Adipocyte (in vitro differentiated cells): ENCODE measurements around the gene DGKZ.
A peak's percentile ranks its signal among the peaks of the same experiment; 100 is the strongest.
"Not testable (repeated sequence)": the region's sequence is repeated elsewhere in the genome, so short reads cannot be mapped to it uniquely, and the experiment has no call there.

Experiments
- DNase-seq: peaks from one replicate; pipeline ENCODE4 v3.0.0-alpha.2; 2015; ENCODE audit warnings: low read depth
- H3K27me3 ChIP-seq: replicated peaks from 2 replicates; pipeline ENCODE4 v1.7.0; 2013; ENCODE audit warnings: mild to moderate bottlenecking, low read length, moderate library complexity; ENCODE audit not compliant: control insufficient read depth, insufficient read depth
- H3K36me3 ChIP-seq: 2 replicates; pipeline ENCODE4 v1.7.0; 2013; ENCODE audit warnings: low read length, mild to moderate bottlenecking, moderate library complexity; ENCODE audit not compliant: control insufficient read depth, insufficient read depth, severe bottlenecking
- H3K4me1 ChIP-seq: 2 replicates; pipeline ENCODE4 v1.7.0; 2013; ENCODE audit warnings: mild to moderate bottlenecking, low read length, moderate library complexity; ENCODE audit not compliant: control insufficient read depth, insufficient read depth
- H3K4me3 ChIP-seq: 2 replicates; pipeline ENCODE4 v1.7.0; 2013; ENCODE audit warnings: mild to moderate bottlenecking, low read length, moderate library complexity
- H3K9ac ChIP-seq: 2 replicates; pipeline ENCODE4 v1.7.0; 2013; ENCODE audit warnings: mild to moderate bottlenecking, low read length, moderate library complexity
- H3K9me3 ChIP-seq: 2 replicates; pipeline ENCODE4 v1.7.0; 2013; ENCODE audit warnings: mild to moderate bottlenecking, low read length, moderate library complexity; ENCODE audit not compliant: control insufficient read depth

Gene DGKZ, protein sequence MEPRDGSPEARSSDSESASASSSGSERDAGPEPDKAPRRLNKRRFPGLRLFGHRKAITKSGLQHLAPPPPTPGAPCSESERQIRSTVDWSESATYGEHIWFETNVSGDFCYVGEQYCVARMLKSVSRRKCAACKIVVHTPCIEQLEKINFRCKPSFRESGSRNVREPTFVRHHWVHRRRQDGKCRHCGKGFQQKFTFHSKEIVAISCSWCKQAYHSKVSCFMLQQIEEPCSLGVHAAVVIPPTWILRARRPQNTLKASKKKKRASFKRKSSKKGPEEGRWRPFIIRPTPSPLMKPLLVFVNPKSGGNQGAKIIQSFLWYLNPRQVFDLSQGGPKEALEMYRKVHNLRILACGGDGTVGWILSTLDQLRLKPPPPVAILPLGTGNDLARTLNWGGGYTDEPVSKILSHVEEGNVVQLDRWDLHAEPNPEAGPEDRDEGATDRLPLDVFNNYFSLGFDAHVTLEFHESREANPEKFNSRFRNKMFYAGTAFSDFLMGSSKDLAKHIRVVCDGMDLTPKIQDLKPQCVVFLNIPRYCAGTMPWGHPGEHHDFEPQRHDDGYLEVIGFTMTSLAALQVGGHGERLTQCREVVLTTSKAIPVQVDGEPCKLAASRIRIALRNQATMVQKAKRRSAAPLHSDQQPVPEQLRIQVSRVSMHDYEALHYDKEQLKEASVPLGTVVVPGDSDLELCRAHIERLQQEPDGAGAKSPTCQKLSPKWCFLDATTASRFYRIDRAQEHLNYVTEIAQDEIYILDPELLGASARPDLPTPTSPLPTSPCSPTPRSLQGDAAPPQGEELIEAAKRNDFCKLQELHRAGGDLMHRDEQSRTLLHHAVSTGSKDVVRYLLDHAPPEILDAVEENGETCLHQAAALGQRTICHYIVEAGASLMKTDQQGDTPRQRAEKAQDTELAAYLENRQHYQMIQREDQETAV

DNA sequence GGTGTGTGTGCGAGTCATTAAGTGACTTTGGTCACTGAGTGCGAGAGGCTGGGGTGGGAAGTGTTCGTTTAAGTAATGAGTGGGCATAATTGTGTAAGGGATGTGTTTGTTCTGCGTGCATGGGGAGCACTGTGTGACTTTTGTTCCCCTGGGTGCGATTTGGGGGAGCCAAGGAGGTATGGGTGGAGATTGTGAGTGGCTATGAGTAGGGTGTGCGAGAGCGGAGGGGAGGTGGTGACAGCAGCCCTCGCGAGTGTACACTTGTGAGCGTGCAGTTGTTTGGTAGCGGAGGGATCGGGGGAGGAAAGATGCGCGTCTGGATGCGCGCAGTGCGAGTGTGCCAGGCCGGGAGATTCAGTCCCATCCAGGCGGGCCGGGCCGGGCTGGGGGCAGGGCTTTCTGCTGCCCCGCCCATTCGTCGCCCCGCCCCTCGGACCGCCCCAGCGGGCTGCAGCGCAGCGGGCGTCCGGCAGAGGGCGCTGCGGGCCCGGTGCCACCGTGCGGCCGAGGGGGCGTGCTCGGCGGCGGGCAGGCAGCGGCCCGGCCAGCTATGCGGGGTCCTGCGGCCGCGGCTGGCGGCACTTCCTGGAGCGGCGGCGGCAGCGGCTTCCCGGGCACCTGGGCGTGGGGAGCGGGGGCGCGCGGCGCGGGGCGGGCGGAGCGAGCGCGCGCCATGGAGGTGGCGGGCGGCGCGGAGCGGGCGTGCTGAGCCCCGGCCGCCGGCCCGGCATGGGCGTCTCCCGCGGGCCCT is at the start of gene DGKZ:
TSS of gene DGKZ (plus strand) at position 578 of the 751 bp plus-strand sequence. CDS start 197 bp downstream, outside the sequence.
- no peaks in the 10 kb centered on the region for H3K27me3 ChIP-seq
- DNase-seq: peak; percentile 88
- H3K9ac ChIP-seq: peak within 1 kb of the TSS; percentile 92
- no peaks in the 10 kb centered on the region for H3K9me3 ChIP-seq
- no peaks in the 10 kb centered on the region for H3K36me3 ChIP-seq
- peak within 1 kb of the TSS; percentile 94 for H3K4me3 ChIP-seq
- H3K4me1 ChIP-seq: peaks cover 35% of the 10 kb centered on the region

DNA sequence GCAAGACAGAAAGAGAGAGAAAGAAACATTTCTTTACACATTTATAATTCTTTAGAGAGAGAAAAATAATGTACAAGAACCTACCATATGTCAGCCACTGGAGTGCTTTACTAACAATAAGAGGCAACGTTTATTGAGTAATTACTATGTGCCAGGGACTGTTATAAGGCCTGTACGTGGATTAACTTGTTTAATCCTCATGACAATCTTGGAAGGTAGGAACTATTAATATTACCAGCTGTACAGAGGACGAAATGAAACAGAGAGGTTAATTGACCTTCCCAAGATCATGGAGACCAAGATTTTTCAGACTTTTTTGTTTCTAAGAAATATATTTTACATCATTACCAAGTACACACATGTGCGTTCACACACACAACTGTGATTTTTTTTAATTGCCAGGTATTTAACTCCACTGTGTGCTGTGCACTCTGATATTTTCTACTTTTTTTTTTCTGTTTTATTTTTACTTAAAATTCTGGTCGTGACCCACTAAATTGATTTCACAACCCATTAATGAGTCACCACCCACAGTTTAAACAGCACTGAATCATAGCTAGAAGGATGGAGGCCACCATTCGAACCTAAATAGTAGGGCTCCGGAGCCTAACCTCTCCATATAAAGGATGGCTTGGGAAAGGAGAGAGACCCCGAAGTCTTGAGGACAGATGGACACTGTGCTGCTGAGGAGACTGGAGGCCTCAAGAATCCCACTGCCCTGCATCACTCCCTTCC is 48.4 kb upstream of the DGKZ start:
- H3K9ac ChIP-seq: peak overlapping the region; percentile 38
- DNase-seq: peak; percentile 91
- H3K9me3 ChIP-seq: no peaks in the 10 kb centered on the region
- H3K4me3 ChIP-seq: peak overlapping the region; percentile 58
- peaks cover 51% of the 10 kb centered on the region for H3K4me1 ChIP-seq
- peaks cover 19% of the 10 kb centered on the region for H3K36me3 ChIP-seq
- H3K27me3 ChIP-seq: no peaks in the 10 kb centered on the region

GRCh38 chr11:46299451-46299961 is 47.8 kb upstream of the DGKZ start:
- H3K27me3 ChIP-seq: no peaks in the 10 kb centered on the region
- peak overlapping the region; percentile 38 for H3K9ac ChIP-seq
- no peaks in the 10 kb centered on the region for H3K9me3 ChIP-seq
- peaks cover 45% of the 10 kb centered on the region for H3K4me1 ChIP-seq
- no peak for DNase-seq
- peak overlapping the region; percentile 58 for H3K4me3 ChIP-seq
- H3K36me3 ChIP-seq: peaks cover 19% of the 10 kb centered on the region

DNA sequence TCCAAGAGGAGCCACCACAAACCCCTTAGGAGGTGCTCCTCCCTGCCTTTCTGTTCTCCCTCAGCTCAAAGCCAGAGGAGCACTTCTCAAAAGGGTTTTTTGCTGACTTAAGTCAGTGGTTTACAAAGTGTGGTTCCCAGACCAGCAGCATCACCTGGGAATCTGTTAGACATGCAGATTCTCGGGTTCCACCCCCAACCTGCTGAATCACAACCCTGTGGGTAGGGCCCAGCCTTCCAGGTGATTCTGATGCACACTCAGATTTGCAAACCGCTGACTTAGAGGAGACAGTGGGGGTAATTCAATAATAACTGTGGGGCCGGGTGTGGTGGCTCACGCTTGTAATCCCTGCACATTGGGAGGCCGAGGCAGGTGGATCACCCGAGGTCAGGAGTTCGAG is 47.0 kb upstream of the DGKZ start:
- Histone ChIP-seq H3K9ac (no peak overlapping the region), H3K36me3 (peaks cover 19% of the 10 kb centered on the region), H3K27me3 (no peaks in the 10 kb centered on the region), H3K9me3 (no peaks in the 10 kb centered on the region), H3K4me1 (peaks cover 38% of the 10 kb centered on the region), H3K4me3 (no peak overlapping the region)
- no peak for DNase-seq

DNA sequence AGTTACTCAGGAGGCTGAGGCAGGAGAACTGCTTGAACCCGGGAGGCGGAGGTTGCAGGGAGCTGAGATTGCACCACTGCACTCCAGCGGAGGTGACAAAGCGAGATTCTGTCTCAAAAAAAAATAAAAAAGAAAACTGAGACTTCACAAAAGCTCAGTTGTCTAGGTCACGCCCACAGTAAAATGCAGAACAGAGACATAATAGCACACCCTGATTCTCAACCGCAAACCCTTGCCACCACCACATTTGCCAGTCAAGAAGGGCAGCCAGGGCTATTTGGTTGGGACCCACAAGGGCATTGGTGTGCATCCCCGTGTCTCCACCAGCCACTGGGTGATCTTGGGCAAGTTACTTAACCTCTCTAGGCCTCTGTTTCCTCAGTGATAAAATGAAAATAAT is 44.4 kb upstream of the DGKZ start:
- DNase-seq: no peak
- Histone ChIP-seq H3K36me3 (peaks cover 27% of the 10 kb centered on the region), H3K9me3 (no peaks in the 10 kb centered on the region), H3K9ac (no peak overlapping the region), H3K4me1 (peaks cover 30% of the 10 kb centered on the region), H3K4me3 (no peak overlapping the region), H3K27me3 (no peaks in the 10 kb centered on the region)

DNA sequence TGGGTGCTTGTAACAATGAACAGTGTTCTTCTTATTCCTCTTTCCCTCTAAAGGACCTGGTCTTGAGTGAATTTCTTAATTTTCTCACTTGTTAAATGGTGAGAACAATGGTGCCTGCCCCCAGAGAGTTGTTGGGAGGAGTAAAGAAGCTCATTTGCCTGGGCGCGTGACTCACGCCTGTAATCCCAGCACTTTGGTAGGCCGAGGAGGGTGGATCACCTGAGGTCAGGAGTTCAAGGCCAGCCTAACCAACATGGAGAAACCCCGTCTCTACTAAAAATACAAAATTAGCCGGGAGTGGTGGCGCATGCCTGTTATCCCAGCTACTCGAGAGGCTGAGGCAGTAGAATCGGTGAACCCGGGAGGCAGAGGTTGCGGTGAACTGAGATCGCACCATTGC is 43.2 kb upstream of the DGKZ start:
- not testable (repeated sequence) for H3K9me3 ChIP-seq, DNase-seq, H3K27me3 ChIP-seq, H3K4me3 ChIP-seq, H3K9ac ChIP-seq
- H3K36me3 ChIP-seq: peaks cover 29% of the 10 kb centered on the region
- peaks cover 31% of the 10 kb centered on the region for H3K4me1 ChIP-seq

GRCh38 chr11:46304605-46305179 is 42.6 kb upstream of the DGKZ start:
- no peaks in the 10 kb centered on the region for H3K9me3 ChIP-seq
- H3K4me3 ChIP-seq: no peak overlapping the region
- peaks cover 32% of the 10 kb centered on the region for H3K36me3 ChIP-seq
- no peak overlapping the region for H3K9ac ChIP-seq
- H3K4me1 ChIP-seq: peaks cover 32% of the 10 kb centered on the region
- no peaks in the 10 kb centered on the region for H3K27me3 ChIP-seq
- DNase-seq: no peak

DNA sequence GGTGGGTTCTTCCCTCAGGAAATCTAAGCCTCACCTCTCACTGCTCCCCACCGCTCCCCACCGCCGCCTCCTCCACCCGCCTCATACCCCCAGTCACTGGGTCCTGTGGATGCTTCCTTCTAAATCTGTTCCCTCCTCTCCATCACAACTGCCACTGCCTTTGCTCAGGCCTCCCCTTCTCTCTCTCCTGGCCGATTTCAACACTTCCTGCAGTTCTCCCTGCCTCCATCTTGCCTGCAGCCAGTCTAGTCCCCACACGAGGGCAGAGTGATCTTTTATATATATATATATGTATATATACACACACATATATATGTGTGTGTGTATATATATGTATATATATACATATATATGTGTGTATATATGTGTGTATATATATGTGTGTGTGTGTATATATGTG is 42.0 kb upstream of the DGKZ start:
- H3K4me3 ChIP-seq: no peak overlapping the region
- no peaks in the 10 kb centered on the region for H3K9me3 ChIP-seq
- H3K4me1 ChIP-seq: peaks cover 29% of the 10 kb centered on the region
- peaks cover 34% of the 10 kb centered on the region for H3K36me3 ChIP-seq
- DNase-seq: peak; percentile 47
- H3K9ac ChIP-seq: no peak overlapping the region
- no peaks in the 10 kb centered on the region for H3K27me3 ChIP-seq

GRCh38 chr11:46306296-46306853 is 40.9 kb upstream of the DGKZ start:
- H3K4me1 ChIP-seq: peaks cover 29% of the 10 kb centered on the region
- no peak overlapping the region for H3K4me3 ChIP-seq
- H3K9ac ChIP-seq: peak overlapping the region; percentile 13
- H3K27me3 ChIP-seq: no peaks in the 10 kb centered on the region
- no peaks in the 10 kb centered on the region for H3K9me3 ChIP-seq
- no peak for DNase-seq
- H3K36me3 ChIP-seq: peaks cover 43% of the 10 kb centered on the region

DNA sequence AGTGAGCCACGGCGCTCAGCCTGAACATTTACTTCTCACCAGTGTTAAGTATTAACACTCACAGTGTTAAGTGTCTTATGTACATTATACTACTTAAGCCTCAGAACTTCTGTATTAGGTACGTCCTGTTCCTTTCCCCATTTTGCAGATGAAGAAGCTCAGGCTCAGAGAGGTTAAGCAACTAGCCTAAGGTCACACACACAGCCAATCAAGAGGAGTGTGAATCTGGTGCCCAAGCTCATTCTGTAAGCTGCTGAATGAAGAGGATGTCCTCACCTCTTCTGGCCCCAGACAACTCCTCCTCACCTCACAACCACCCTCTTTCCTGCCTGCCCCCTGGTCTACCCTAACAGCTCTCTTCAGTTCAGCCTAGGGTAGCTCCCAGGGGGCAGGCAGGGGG is 39.9 kb upstream of the DGKZ start:
- Histone ChIP-seq H3K36me3 (peaks cover 50% of the 10 kb centered on the region), H3K9ac (peak overlapping the region; percentile 4), H3K27me3 (no peaks in the 10 kb centered on the region), H3K4me3 (no peak overlapping the region), H3K4me1 (peaks cover 29% of the 10 kb centered on the region), H3K9me3 (no peaks in the 10 kb centered on the region)
- DNase-seq: no peak
